IPS-18a (cell line): ENCODE data around the gene TMEFF2.

Experiments used
- H3K27ac ChIP-seq: one replicate; pipeline ENCODE4 v1.5.1; 2013; ENCODE audit warnings: low read length
- H3K27me3 ChIP-seq: one replicate; pipeline ENCODE4 v1.6.1; 2013; ENCODE audit warnings: mild to moderate bottlenecking, low read length; ENCODE audit not compliant: control insufficient read depth, insufficient read depth
- H3K36me3 ChIP-seq: one replicate; pipeline ENCODE4 v1.6.1; 2013; ENCODE audit warnings: low read depth, low read length; ENCODE audit not compliant: control insufficient read depth
- H3K4me1 ChIP-seq: one replicate; pipeline ENCODE4 v1.6.1; 2013; ENCODE audit warnings: low read depth, low read length; ENCODE audit not compliant: control insufficient read depth
- H3K4me3 ChIP-seq: one replicate; pipeline ENCODE4 v1.5.1; 2013; ENCODE audit warnings: low read length
- H3K9ac ChIP-seq: one replicate; pipeline ENCODE4 v1.6.1; 2013; ENCODE audit warnings: mild to moderate bottlenecking, low read length, moderate library complexity
- H3K9me3 ChIP-seq: one replicate; pipeline ENCODE4 v1.6.1; 2013; ENCODE audit warnings: low read depth, low read length; ENCODE audit not compliant: control insufficient read depth

The TMEFF2 gene

GRCh38 chr2:191912764-191913163, 282.0 kb downstream of the TMEFF2 start:
- no peaks in the 10 kb centered on the region for H3K9me3 ChIP-seq
- H3K9ac ChIP-seq = no peak overlapping the region
- no peaks in the 10 kb centered on the region for H3K27me3 ChIP-seq

GRCh38 chr2:191910518-191910917, 284.2 kb downstream of the TMEFF2 start:
- Histone ChIP-seq H3K36me3 (no peaks in the 10 kb centered on the region), H3K27ac (no peak overlapping the region), H3K4me1 (peaks cover 5% of the 10 kb centered on the region), H3K9ac (no peak overlapping the region), H3K9me3 (no peaks in the 10 kb centered on the region), H3K27me3 (no peaks in the 10 kb centered on the region), H3K4me3 (no peak overlapping the region)

More at GRCh38 chr2:191912764-191913163, 282.0 kb downstream of the TMEFF2 start:
- H3K4me3 ChIP-seq = no peak overlapping the region
- H3K4me1 ChIP-seq = no peaks in the 10 kb centered on the region
- H3K36me3 ChIP-seq = no peaks in the 10 kb centered on the region
- no peak overlapping the region for H3K27ac ChIP-seq

- no peak overlapping the region for H3K4me3 ChIP-seq
- no peaks in the 10 kb centered on the region for H3K9me3 ChIP-seq
- no peaks in the 10 kb centered on the region for H3K36me3 ChIP-seq
- no peaks in the 10 kb centered on the region for H3K27me3 ChIP-seq
- H3K27ac ChIP-seq = no peak overlapping the region
- no peak overlapping the region for H3K9ac ChIP-seq
- peaks cover 12% of the 10 kb centered on the region for H3K4me1 ChIP-seq
These were observed 285.9 kb downstream of the TMEFF2 start for GRCh38 chr2:191908874-191909273.

- H3K4me1 ChIP-seq = peaks cover 12% of the 10 kb centered on the region
- no peak overlapping the region for H3K27ac ChIP-seq
These were observed 287.2 kb downstream of the TMEFF2 start for GRCh38 chr2:191907545-191907944.

GRCh38 chr2:191907091-191907490, 287.6 kb downstream of the TMEFF2 start:
- no peak overlapping the region for H3K27ac ChIP-seq
- H3K9me3 ChIP-seq = peaks cover 3% of the 10 kb centered on the region
- no peak overlapping the region for H3K9ac ChIP-seq
- H3K36me3 ChIP-seq = no peaks in the 10 kb centered on the region
- H3K27me3 ChIP-seq = no peaks in the 10 kb centered on the region
- H3K4me3 ChIP-seq = no peak overlapping the region
- peaks cover 12% of the 10 kb centered on the region for H3K4me1 ChIP-seq

More at GRCh38 chr2:191907545-191907944, 287.2 kb downstream of the TMEFF2 start:
- Histone ChIP-seq H3K9ac (no peak overlapping the region), H3K27me3 (no peaks in the 10 kb centered on the region), H3K4me3 (no peak overlapping the region), H3K9me3 (peaks cover 3% of the 10 kb centered on the region), H3K36me3 (no peaks in the 10 kb centered on the region)

- no peaks in the 10 kb centered on the region for H3K27me3 ChIP-seq
- H3K36me3 ChIP-seq = no peaks in the 10 kb centered on the region
- no peak overlapping the region for H3K27ac ChIP-seq
- H3K4me3 ChIP-seq = no peak overlapping the region
- H3K9me3 ChIP-seq = peaks cover 12% of the 10 kb centered on the region
- H3K9ac ChIP-seq = no peak overlapping the region
- peaks cover 12% of the 10 kb centered on the region for H3K4me1 ChIP-seq
These were observed 289.4 kb downstream of the TMEFF2 start for GRCh38 chr2:191905336-191905735.

- Histone ChIP-seq H3K9ac (no peak overlapping the region), H3K4me1 (peaks cover 12% of the 10 kb centered on the region), H3K27me3 (no peaks in the 10 kb centered on the region), H3K9me3 (peaks cover 12% of the 10 kb centered on the region), H3K36me3 (no peaks in the 10 kb centered on the region), H3K4me3 (no peak overlapping the region), H3K27ac (no peak overlapping the region)
These were observed 293.7 kb downstream of the TMEFF2 start for GRCh38 chr2:191901031-191901430.

- Histone ChIP-seq H3K27ac (no peak overlapping the region), H3K4me1 (no peaks in the 10 kb centered on the region)
These were observed 295.3 kb downstream of the TMEFF2 start for GRCh38 chr2:191899410-191899809.

More at GRCh38 chr2:191899410-191899809, 295.3 kb downstream of the TMEFF2 start:
- no peak overlapping the region for H3K4me3 ChIP-seq
- no peaks in the 10 kb centered on the region for H3K27me3 ChIP-seq
- H3K9me3 ChIP-seq = peaks cover 12% of the 10 kb centered on the region
- no peak overlapping the region for H3K9ac ChIP-seq
- H3K36me3 ChIP-seq = no peaks in the 10 kb centered on the region
